CD14-positive monocyte (primary cell): ENCODE measurements around the gene CCDC141. TPM values are rescaled to one million over a fixed set of nuclear protein-coding genes. Genes with fewer than 3 reads are reported as not detected.

Experiments
- DNase-seq, 3 donors: peaks; one replicate each; pipeline ENCODE4 v3.0.0-alpha.2; 2011 to 2022
- H2AFZ ChIP-seq: 2 replicates; pipeline ENCODE4 v1.6.0; 2012; ENCODE audit warnings: mild to moderate bottlenecking, low read depth, low read length, inconsistent platforms; ENCODE audit not compliant: insufficient read depth, poor library complexity, severe bottlenecking
- H3K27ac ChIP-seq, 2 donors: 1 replicate in 1 of 2; 2 replicates in 1 of 2; pipeline ENCODE4 v1.5.1; 2012 to 2013; ENCODE audit warnings: low read length in 2 of 2, control low read depth in 1 of 2, inconsistent platforms in 1 of 2, low read depth in 1 of 2, mild to moderate bottlenecking in 1 of 2
- H3K27me3 ChIP-seq, 2 donors: one replicate each; pipeline versions ENCODE4 v1.6.0 to v1.6.1; 2011 to 2013; ENCODE audit warnings: low read length in 2 of 2; ENCODE audit not compliant: control insufficient read depth in 2 of 2, insufficient read depth in 2 of 2
- H3K36me3 ChIP-seq, 2 donors: replicated peaks in 1 of 2; 1 replicate in 1 of 2; 2 replicates in 1 of 2; pipeline versions ENCODE4 v1.5.1 to v1.6.1; 2012 to 2013; ENCODE audit warnings: low read length in 2 of 2, control low read depth in 1 of 2, inconsistent platforms in 1 of 2, mild to moderate bottlenecking in 1 of 2; ENCODE audit not compliant: insufficient read depth in 2 of 2, control insufficient read depth in 1 of 2
- H3K4me1 ChIP-seq, 2 donors: 1 replicate in 1 of 2; 2 replicates in 1 of 2; pipeline versions ENCODE4 v1.5.1 to v1.6.1; 2012 to 2013; ENCODE audit warnings: low read length in 2 of 2, control low read depth in 1 of 2, inconsistent platforms in 1 of 2, mild to moderate bottlenecking in 1 of 2, moderate library complexity in 1 of 2; ENCODE audit not compliant: insufficient read depth in 2 of 2, control insufficient read depth in 1 of 2
- H3K4me2 ChIP-seq: replicated peaks from 2 replicates; pipeline ENCODE3; 2012; ENCODE audit warnings: low read length, moderate library complexity, mild to moderate bottlenecking; ENCODE audit not compliant: poor library complexity, severe bottlenecking; ENCODE audit errors: extremely low read depth
- H3K4me3 ChIP-seq, 3 experiments: fragments of 200-600 bp in 1 of 3; sonication (generic) in 1 of 3; replicated peaks in 1 of 3; 1 replicate in 2 of 3; 2 replicates in 1 of 3; pipeline ENCODE4 v1.5.1; 2011 to 2013; ENCODE audit warnings: low read length in 3 of 3, mild to moderate bottlenecking in 3 of 3, control low read depth in 2 of 3, low read depth in 2 of 3, inconsistent platforms in 1 of 3, moderate library complexity in 1 of 3
- H3K79me2 ChIP-seq: 2 replicates; pipeline ENCODE4 v1.6.0; 2012; ENCODE audit warnings: mild to moderate bottlenecking, control low read depth, inconsistent platforms, low read length, moderate library complexity; ENCODE audit not compliant: insufficient read depth
- H3K9ac ChIP-seq: 2 replicates; pipeline ENCODE4 v1.6.0; 2017; ENCODE audit warnings: low read length, mild to moderate bottlenecking; ENCODE audit not compliant: insufficient read depth, poor library complexity, severe bottlenecking
- H3K9me3 ChIP-seq, 2 donors: replicated peaks in 1 of 2; 1 replicate in 1 of 2; 2 replicates in 1 of 2; pipeline versions ENCODE4 v1.5.1 to v1.6.1; 2012 to 2013; ENCODE audit warnings: low read length in 2 of 2, control low read depth in 1 of 2; ENCODE audit not compliant: control insufficient read depth in 1 of 2, insufficient read depth in 1 of 2
- H4K20me1 ChIP-seq: 2 replicates; pipeline ENCODE4 v1.6.0; 2012; ENCODE audit warnings: mild to moderate bottlenecking, low read length, control low read depth, moderate library complexity; ENCODE audit not compliant: insufficient read depth
- H3K27ac Mint-ChIP-seq, 7 donors: one replicate each; pipeline ENCODE4 v1.8.0; 2020; ENCODE audit warnings: mild to moderate bottlenecking in 7 of 7, mixed read lengths in 7 of 7, moderate library complexity in 6 of 7, inconsistent platforms in 2 of 7
- H3K27me3 Mint-ChIP-seq, 3 donors: one replicate each; pipeline ENCODE4 v1.8.0; 2021 to 2022; ENCODE audit warnings: low read depth in 3 of 3, mild to moderate bottlenecking in 3 of 3, mixed read lengths in 3 of 3, moderate library complexity in 3 of 3, inconsistent platforms in 1 of 3
- H3K36me3 Mint-ChIP-seq, 2 donors: one replicate each; pipeline ENCODE4 v1.8.0; 2020; ENCODE audit warnings: mixed read lengths in 2 of 2, inconsistent platforms in 1 of 2, mild to moderate bottlenecking in 1 of 2
- H3K4me1 Mint-ChIP-seq: one replicate; pipeline ENCODE4 v1.8.0; 2020; ENCODE audit warnings: mild to moderate bottlenecking, mixed read lengths
- H3K4me3 Mint-ChIP-seq, 2 donors: one replicate each; pipeline ENCODE4 v1.8.0; 2020; ENCODE audit warnings: mild to moderate bottlenecking in 2 of 2, mixed read lengths in 2 of 2, moderate library complexity in 1 of 2
- H3K9me3 Mint-ChIP-seq, 7 donors: one replicate each; pipeline ENCODE4 v1.8.0; 2020 to 2022; ENCODE audit warnings: mixed read lengths in 7 of 7, mild to moderate bottlenecking in 6 of 7, moderate library complexity in 6 of 7, inconsistent platforms in 2 of 7
- WGBS: methylation state at CpG from one replicate; pipeline ENCODE4 v1.1.5; 2013; ENCODE audit warnings: missing lambda C conversion rate; ENCODE audit not compliant: insufficient coverage; 5-methylcytosine and 5-hydroxymethylcytosine counted together
- intact Hi-C, 2 donors: fragments of 100-400 bp; cut with micrococcal nuclease; formaldehyde crosslinking; loops; one replicate each; pipeline versions ENCODE4 v1.15.0 to v1.15.1; 2023
- polyA plus RNA-seq, 3 donors: library from polyadenylated mRNA; depleted of rRNA in 1 of 3; unstranded in 2 of 3; stranded (reverse) in 1 of 3; fragments of 300-500 nt in 2 of 3; fragments of >200 nt in 1 of 3; fragmentation: Illumina TruSeq in 2 of 3; gene quantifications; 1 replicate in 2 of 3; 2 replicates in 1 of 3; pipeline ENCODE4 v1.2.3, GENCODE V29; 2012 to 2021
- TF ChIP-seq, protein P1 (sequence below): fragments of 200-600 bp; IDR thresholded peaks from one replicate; pipeline ENCODE4 v1.8.0; 2022; ENCODE audit warnings: antibody characterized with exemption, mild to moderate bottlenecking

CCDC141 gene
- polyA plus RNA-seq, 3 donors: not detected

DNA sequence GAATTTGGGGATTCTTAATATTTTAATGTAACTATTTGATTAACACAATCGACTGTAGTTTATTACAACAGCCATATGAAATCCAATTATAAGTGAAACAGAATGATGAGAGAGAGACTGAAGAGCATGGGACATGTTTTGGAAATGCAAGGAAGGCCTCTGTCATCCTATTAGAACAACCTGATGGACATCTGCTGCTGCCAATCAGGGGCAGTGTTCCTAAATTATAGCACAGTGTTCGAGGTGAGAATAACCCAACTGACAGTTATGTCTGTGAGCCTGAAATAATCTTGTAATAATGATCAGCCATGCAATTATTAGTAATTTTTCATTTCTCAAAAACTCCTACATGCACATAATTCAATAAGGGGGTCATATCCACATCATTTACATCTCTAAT, 73.6 kb downstream of the CCDC141 start:
- no peak overlapping the region for H3K27ac Mint-ChIP-seq

GRCh38 chr2:178962805-178963433, 87.0 kb downstream of the CCDC141 start:
- Histone ChIP-seq H3K79me2 (no peaks in the 10 kb centered on the region), H3K36me3 (no peaks in the 10 kb centered on the region), H3K27ac (no peak overlapping the region), H2AFZ (no peak overlapping the region), H4K20me1 (no peaks in the 10 kb centered on the region), H3K27me3 (no peaks in the 10 kb centered on the region), H3K4me2 (no peak overlapping the region), H3K4me3 (no peak overlapping the region), H3K9me3 (peaks cover 5 to 13% of the 10 kb centered on the region in 2 donors), H3K9ac (no peak overlapping the region), H3K4me1 (no peaks in the 10 kb centered on the region)
- peaks cover 0 to 2% (median 1%) of the 10 kb centered on the region in 3 donors for H3K27me3 Mint-ChIP-seq
- H3K4me1 Mint-ChIP-seq: no peaks in the 10 kb centered on the region
- H3K9me3 Mint-ChIP-seq: peaks cover 0 to 10% (median 5%) of the 10 kb centered on the region in 7 donors
- no peaks in the 10 kb centered on the region for H3K36me3 Mint-ChIP-seq
- no peak for DNase-seq
- 88% methylated on average over 4 of the region's 4 CpGs for WGBS
- no peak overlapping the region for H3K27ac Mint-ChIP-seq
- intact Hi-C loops: no loop called here
- no peak overlapping the region for H3K4me3 Mint-ChIP-seq
- TF ChIP-seq, protein P1, sequence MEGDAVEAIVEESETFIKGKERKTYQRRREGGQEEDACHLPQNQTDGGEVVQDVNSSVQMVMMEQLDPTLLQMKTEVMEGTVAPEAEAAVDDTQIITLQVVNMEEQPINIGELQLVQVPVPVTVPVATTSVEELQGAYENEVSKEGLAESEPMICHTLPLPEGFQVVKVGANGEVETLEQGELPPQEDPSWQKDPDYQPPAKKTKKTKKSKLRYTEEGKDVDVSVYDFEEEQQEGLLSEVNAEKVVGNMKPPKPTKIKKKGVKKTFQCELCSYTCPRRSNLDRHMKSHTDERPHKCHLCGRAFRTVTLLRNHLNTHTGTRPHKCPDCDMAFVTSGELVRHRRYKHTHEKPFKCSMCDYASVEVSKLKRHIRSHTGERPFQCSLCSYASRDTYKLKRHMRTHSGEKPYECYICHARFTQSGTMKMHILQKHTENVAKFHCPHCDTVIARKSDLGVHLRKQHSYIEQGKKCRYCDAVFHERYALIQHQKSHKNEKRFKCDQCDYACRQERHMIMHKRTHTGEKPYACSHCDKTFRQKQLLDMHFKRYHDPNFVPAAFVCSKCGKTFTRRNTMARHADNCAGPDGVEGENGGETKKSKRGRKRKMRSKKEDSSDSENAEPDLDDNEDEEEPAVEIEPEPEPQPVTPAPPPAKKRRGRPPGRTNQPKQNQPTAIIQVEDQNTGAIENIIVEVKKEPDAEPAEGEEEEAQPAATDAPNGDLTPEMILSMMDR: no peak

More for the DNA sequence above, 73.6 kb downstream of the CCDC141 start:
- no peaks in the 10 kb centered on the region for H3K9me3 ChIP-seq
- no peaks in the 10 kb centered on the region for H3K36me3 Mint-ChIP-seq
- H3K36me3 ChIP-seq: no peaks in the 10 kb centered on the region
- H3K4me1 Mint-ChIP-seq: no peaks in the 10 kb centered on the region
- peaks cover 0 to 4% (median 0%) of the 10 kb centered on the region in 7 donors for H3K9me3 Mint-ChIP-seq
- no peak overlapping the region for H3K9ac ChIP-seq
- TF ChIP-seq, protein P1: no peak
- H3K27ac ChIP-seq: no peak overlapping the region
- intact Hi-C loops: no loop called here
- H3K4me2 ChIP-seq: no peak overlapping the region
- no peaks in the 10 kb centered on the region for H3K27me3 ChIP-seq
- H3K27me3 Mint-ChIP-seq: peaks cover 0 to 1% (median 0%) of the 10 kb centered on the region in 3 donors
- WGBS: no CpG with 5 or more reads among the region's 2 CpGs
- H4K20me1 ChIP-seq: no peaks in the 10 kb centered on the region
- H3K4me1 ChIP-seq: no peaks in the 10 kb centered on the region
- H2AFZ ChIP-seq: no peak overlapping the region
- no peak for DNase-seq
- H3K79me2 ChIP-seq: no peaks in the 10 kb centered on the region
- no peak overlapping the region for H3K4me3 Mint-ChIP-seq
- no peak overlapping the region for H3K4me3 ChIP-seq
